Measurements from ENCODE around the gene RAB3GAP2.

DNA sequence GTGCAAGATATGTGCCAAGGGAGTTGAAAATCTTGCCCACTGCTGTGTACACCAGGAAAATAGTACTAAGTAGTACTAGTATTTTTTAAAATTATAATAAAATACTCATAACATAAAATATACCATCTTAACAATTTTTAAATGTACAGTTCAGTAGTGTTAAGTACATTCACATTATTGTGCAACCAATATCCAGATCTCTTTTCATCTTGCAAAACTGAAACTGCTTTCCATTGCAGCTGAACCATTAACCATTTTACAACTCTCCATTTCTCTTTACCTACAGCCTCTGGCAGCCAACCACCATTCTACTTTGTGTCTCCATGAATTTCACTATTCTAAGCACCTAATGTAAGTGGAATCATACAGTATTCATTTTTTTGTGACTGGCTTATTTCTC, 19.3 kb upstream of the RAB3GAP2 start:
- TF ChIP-seq, protein P1, sequence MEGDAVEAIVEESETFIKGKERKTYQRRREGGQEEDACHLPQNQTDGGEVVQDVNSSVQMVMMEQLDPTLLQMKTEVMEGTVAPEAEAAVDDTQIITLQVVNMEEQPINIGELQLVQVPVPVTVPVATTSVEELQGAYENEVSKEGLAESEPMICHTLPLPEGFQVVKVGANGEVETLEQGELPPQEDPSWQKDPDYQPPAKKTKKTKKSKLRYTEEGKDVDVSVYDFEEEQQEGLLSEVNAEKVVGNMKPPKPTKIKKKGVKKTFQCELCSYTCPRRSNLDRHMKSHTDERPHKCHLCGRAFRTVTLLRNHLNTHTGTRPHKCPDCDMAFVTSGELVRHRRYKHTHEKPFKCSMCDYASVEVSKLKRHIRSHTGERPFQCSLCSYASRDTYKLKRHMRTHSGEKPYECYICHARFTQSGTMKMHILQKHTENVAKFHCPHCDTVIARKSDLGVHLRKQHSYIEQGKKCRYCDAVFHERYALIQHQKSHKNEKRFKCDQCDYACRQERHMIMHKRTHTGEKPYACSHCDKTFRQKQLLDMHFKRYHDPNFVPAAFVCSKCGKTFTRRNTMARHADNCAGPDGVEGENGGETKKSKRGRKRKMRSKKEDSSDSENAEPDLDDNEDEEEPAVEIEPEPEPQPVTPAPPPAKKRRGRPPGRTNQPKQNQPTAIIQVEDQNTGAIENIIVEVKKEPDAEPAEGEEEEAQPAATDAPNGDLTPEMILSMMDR (IDR thresholded peaks at IDR 0.05), result no peak
- TF ChIP-seq POLR2A (IDR thresholded peaks at IDR 0.05), result no peak

All from thyroid gland (tissue), 4 donors.